ENCODE measurements around the gene TMEM178A. TPM values are rescaled to one million over a fixed set of nuclear protein-coding genes. Genes with fewer than 3 reads are reported as not detected.

TMEM178A gene
- total and polyA plus RNA-seq, 2 of the 4 experiments (the other 2 are of a cell fraction), result 0.18 to 1.8 TPM

DNA sequence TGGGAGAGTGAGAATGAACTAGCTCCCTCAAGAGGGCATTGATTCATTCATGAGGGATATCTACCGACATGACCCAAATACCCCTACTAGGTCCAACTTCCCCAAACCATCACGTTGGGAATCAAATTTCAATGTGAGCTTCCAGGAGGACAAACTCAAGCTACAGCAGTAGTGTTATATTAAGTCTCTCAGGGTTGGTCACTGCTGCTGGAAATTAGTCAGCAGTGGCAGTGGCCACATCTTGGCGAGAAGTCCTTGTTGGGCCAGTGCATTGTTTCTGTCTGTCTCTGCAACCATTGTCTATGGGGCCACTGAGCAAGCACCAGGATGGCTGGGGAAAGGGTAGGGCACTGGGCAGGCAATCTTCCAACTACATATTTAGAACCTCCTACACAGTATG lies 65.8 kb downstream of the TMEM178A start:
- H3K4me1 ChIP-seq (ENCODE audit: control insufficient read depth, insufficient read depth, low read length), result peaks cover 5% of the 10 kb centered on the region
- H2AK9ac ChIP-seq (replicated peaks; ENCODE audit: low read depth, low read length, poor library complexity), result no peak overlapping the region
- no CpG with 5 or more reads among the region's 3 CpGs for WGBS, 2 experiments (ENCODE audit: extremely low coverage in 2 of 2, insufficient read length in 1 of 2)
- H3K4me2 ChIP-seq (ENCODE audit: low read depth, low read length), result no peak overlapping the region
- H3K23ac ChIP-seq (ENCODE audit: low read depth, low read length), result no peak overlapping the region
- H4K5ac ChIP-seq (ENCODE audit: low read depth, low read length), result no peak overlapping the region
- H3K27ac ChIP-seq (ENCODE audit: insufficient read depth, low read length), result no peak overlapping the region
- no peaks in the 10 kb centered on the region for H3K9me3 ChIP-seq (ENCODE audit: control insufficient read depth, insufficient read depth, low read length)
- ATAC-seq (ENCODE audit: low read depth), result no peak
- no peak overlapping the region for H3K18ac ChIP-seq (ENCODE audit: low read depth, low read length)
- H3K79me1 ChIP-seq (ENCODE audit: low read depth in 1 of 2, low read length in 2 of 2), result peaks cover 34 to 40% of the 10 kb centered on the region in 2 experiments
- no peak overlapping the region for H2BK20ac ChIP-seq (ENCODE audit: low read depth, low read length)
- H2AK5ac ChIP-seq (ENCODE audit: low read depth, low read length), result no peak overlapping the region
- TF ChIP-seq NFE2L2 (IDR thresholded peaks at IDR 0.05; ENCODE audit: low read depth, low read length) (no peak), MAZ (IDR thresholded peaks at IDR 0.05; ENCODE audit: borderline replicate concordance, low read depth, low read length) (no peak), FOS (IDR thresholded peaks at IDR 0.05; ENCODE audit: low read depth, low read length) (no peak), MAFK (IDR thresholded peaks at IDR 0.05; ENCODE audit: low read depth, low read length) (no peak), RAD21 (IDR thresholded peaks at IDR 0.05; ENCODE audit: low read length) (no peak)
- TF ChIP-seq, protein P1, sequence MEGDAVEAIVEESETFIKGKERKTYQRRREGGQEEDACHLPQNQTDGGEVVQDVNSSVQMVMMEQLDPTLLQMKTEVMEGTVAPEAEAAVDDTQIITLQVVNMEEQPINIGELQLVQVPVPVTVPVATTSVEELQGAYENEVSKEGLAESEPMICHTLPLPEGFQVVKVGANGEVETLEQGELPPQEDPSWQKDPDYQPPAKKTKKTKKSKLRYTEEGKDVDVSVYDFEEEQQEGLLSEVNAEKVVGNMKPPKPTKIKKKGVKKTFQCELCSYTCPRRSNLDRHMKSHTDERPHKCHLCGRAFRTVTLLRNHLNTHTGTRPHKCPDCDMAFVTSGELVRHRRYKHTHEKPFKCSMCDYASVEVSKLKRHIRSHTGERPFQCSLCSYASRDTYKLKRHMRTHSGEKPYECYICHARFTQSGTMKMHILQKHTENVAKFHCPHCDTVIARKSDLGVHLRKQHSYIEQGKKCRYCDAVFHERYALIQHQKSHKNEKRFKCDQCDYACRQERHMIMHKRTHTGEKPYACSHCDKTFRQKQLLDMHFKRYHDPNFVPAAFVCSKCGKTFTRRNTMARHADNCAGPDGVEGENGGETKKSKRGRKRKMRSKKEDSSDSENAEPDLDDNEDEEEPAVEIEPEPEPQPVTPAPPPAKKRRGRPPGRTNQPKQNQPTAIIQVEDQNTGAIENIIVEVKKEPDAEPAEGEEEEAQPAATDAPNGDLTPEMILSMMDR (conservative IDR thresholded peaks at IDR 0.05; ENCODE audit: low read depth, low read length), result no peak
- no peak overlapping the region for H4K91ac ChIP-seq (ENCODE audit: insufficient read depth, low read depth, low read length)
- no peak overlapping the region for H3K14ac ChIP-seq (replicated peaks; ENCODE audit: low read depth, low read length)
- in situ Hi-C loops (cut with MboI; ENCODE audit: low sequenced_read_pairs), result no loop called here
- intact Hi-C loops (cut with micrococcal nuclease), result no loop called here
- H3K27me3 ChIP-seq (ENCODE audit: control insufficient read depth, insufficient read depth, low read length), result no peaks in the 10 kb centered on the region
- dilution Hi-C loops (cut with HindIII; ENCODE audit: low sequenced_read_pairs, unreplicated experiment), result no loop called here
- no peak overlapping the region for H2BK5ac ChIP-seq (ENCODE audit: low read depth, low read length, poor library complexity, severe bottlenecking)
- H3K4ac ChIP-seq (ENCODE audit: low read depth, low read length), result no peak overlapping the region
- H2AFZ ChIP-seq (replicated peaks; ENCODE audit: low read length, poor library complexity), result no peak overlapping the region
- H4K20me1 ChIP-seq (ENCODE audit: insufficient read depth, low read length), result no peaks in the 10 kb centered on the region
- H2BK120ac ChIP-seq (ENCODE audit: low read depth, low read length), result no peak overlapping the region
- BruUV-seq (replicated peaks), result no TSS peak
- H3K9ac ChIP-seq (ENCODE audit: low read depth, low read length), result no peak overlapping the region
- no peak overlapping the region for H4K8ac ChIP-seq (ENCODE audit: low read depth in 2 of 2, low read length in 2 of 2)
- H3K4me3 ChIP-seq (ENCODE audit: insufficient read depth, low read depth, low read length), result no peak overlapping the region
- H2BK15ac ChIP-seq (ENCODE audit: low read depth, low read length), result no peak overlapping the region
- H3K36me3 ChIP-seq (ENCODE audit: control insufficient read depth, insufficient read depth, low read length), result peaks cover 9% of the 10 kb centered on the region
- ChIA-PET POLR2A (ENCODE audit: unreplicated experiment) (no interaction called here), CTCF (interaction anchor here (0.7 to 3.0 kb wide), 4 partner anchors 17 to 219 kb away, joined by 3 to 17 read pairs (median 3); no protein-coding TSS in a partner anchor)
- H3K56ac ChIP-seq (ENCODE audit: extremely low read depth, insufficient read depth, low read length), result no peak overlapping the region
- H3K9me1 ChIP-seq (ENCODE audit: insufficient read depth, low read length), result peaks cover 5% of the 10 kb centered on the region; the same call in 1 of the 2 replicates
- no peak for DNase-seq

Data from IMR-90 (cell line).